H1 (cell line): Measurements from ENCODE around the gene TRAPPC11. TPM values are rescaled to one million over a fixed set of nuclear protein-coding genes. Genes with fewer than 3 reads are reported as not detected.

ENCODE experiments used
- CTCF ChIA-PET: fragments of 300-600 bp; sonication (Branson Sonifier 250); formaldehyde crosslinking; loops from one replicate; lab custom pipeline; 2021; ENCODE audit not compliant: partially characterized antibody; lab: Charles Lee
- POLR2A ChIA-PET: fragments of 300-600 bp; sonication (Branson Sonifier 250); formaldehyde crosslinking; loops from one replicate; lab custom pipeline; 2021; ENCODE audit warnings: inconsistent platforms; ENCODE audit not compliant: partially characterized antibody; lab: Charles Lee
- DNase-seq, 2 experiments: peaks; one replicate each; pipeline versions ENCODE4 v3.0.0 to v3.0.0-alpha.2; 2010 to 2022; ENCODE audit warnings: low spot score in 2 of 2, low read depth in 1 of 2, mixed read lengths in 1 of 2
- FAIRE-seq: peaks from 2 replicates; lab custom pipeline; 2011; peaks lifted over from hg19 to GRCh38; lab: Jason Lieb, UNC
- H2AFZ ChIP-seq: 2 replicates; pipeline ENCODE4 v1.8.1; 2012; ENCODE audit warnings: low read length, inconsistent platforms
- H2AK5ac ChIP-seq: 2 replicates; pipeline ENCODE4 v1.6.1; 2013; ENCODE audit warnings: low read depth, low read length
- H2BK120ac ChIP-seq: replicated peaks from 2 replicates; pipeline ENCODE3; 2013; ENCODE audit warnings: low read depth, low read length, inconsistent platforms
- H2BK12ac ChIP-seq: 2 replicates; pipeline ENCODE4 v1.6.1; 2013; ENCODE audit warnings: low read depth, low read length
- H2BK15ac ChIP-seq: 2 replicates; pipeline ENCODE4 v1.6.1; 2013; ENCODE audit warnings: low read length
- H2BK20ac ChIP-seq: 2 replicates; pipeline ENCODE4 v1.6.1; 2013; ENCODE audit warnings: low read length
- H2BK5ac ChIP-seq: 2 replicates; pipeline ENCODE4 v1.6.1; 2013; ENCODE audit warnings: low read depth, low read length
- H3K14ac ChIP-seq: 2 replicates; pipeline ENCODE4 v1.6.1; 2013; ENCODE audit warnings: inconsistent platforms; ENCODE audit not compliant: insufficient read length
- H3K18ac ChIP-seq: 2 replicates; pipeline ENCODE4 v1.6.1; 2013; ENCODE audit warnings: low read length; ENCODE audit errors: extremely low read depth
- H3K23ac ChIP-seq: 2 replicates; pipeline ENCODE4 v1.6.1; 2013; ENCODE audit warnings: inconsistent platforms; ENCODE audit not compliant: insufficient read length
- H3K23me2 ChIP-seq: 2 replicates; pipeline ENCODE4 v1.6.1; 2013; ENCODE audit warnings: low read depth, low read length
- H3K27ac ChIP-seq: 2 replicates; pipeline ENCODE4 v1.6.1; 2011; ENCODE audit warnings: low read depth, low read length, inconsistent platforms
- H3K27me3 ChIP-seq, 4 experiments: replicated peaks in 1 of 4; 1 replicate in 1 of 4; 2 replicates in 3 of 4; pipeline versions ENCODE4 v1.6.1 to v1.8.1; 2011 to 2013; ENCODE audit warnings: low read length in 3 of 4, mild to moderate bottlenecking in 3 of 4, inconsistent platforms in 2 of 4, mixed read lengths in 2 of 4, moderate library complexity in 1 of 4; ENCODE audit not compliant: control insufficient read depth in 3 of 4, insufficient read depth in 3 of 4; ENCODE audit errors: extremely low read depth in 1 of 4
- H3K36me3 ChIP-seq, 4 experiments: 2 replicates each; pipeline versions ENCODE4 v1.6.1 to v1.8.1; 2011 to 2013; ENCODE audit warnings: mild to moderate bottlenecking in 4 of 4, low read length in 3 of 4, moderate library complexity in 2 of 4, control low read depth in 1 of 4, inconsistent platforms in 1 of 4; ENCODE audit not compliant: insufficient read depth in 4 of 4, control insufficient read depth in 2 of 4
- H3K4ac ChIP-seq: replicated peaks from 2 replicates; pipeline ENCODE3; 2013; ENCODE audit warnings: low read length, low read depth, mixed read lengths, inconsistent platforms; ENCODE audit not compliant: insufficient read length
- H3K4me1 ChIP-seq, 4 experiments: replicated peaks in 1 of 4; 1 replicate in 1 of 4; 2 replicates in 3 of 4; pipeline versions ENCODE4 v1.6.1 to v1.8.1; 2011 to 2013; ENCODE audit warnings: low read length in 3 of 4, inconsistent platforms in 2 of 4, mixed read lengths in 1 of 4; ENCODE audit not compliant: insufficient read depth in 4 of 4, control insufficient read depth in 3 of 4
- H3K4me2 ChIP-seq, 2 experiments: 2 replicates each; pipeline versions ENCODE4 v1.6.1 to v1.8.1; 2011 to 2013; ENCODE audit warnings: low read depth in 2 of 2, low read length in 2 of 2, control low read depth in 1 of 2, inconsistent platforms in 1 of 2, mild to moderate bottlenecking in 1 of 2; ENCODE audit not compliant: insufficient read depth in 1 of 2
- H3K4me3 ChIP-seq, 4 experiments: fragments of 200-600, 300-600 bp in 1 of 4; sonication (generic), shearing (Covaris generic), sonication (Bioruptor Twin) in 1 of 4; 2 replicates each; pipeline versions ENCODE4 v1.5.1 to v1.8.1; 2011 to 2016; ENCODE audit warnings: low read length in 4 of 4, low read depth in 3 of 4, control low read depth in 2 of 4, inconsistent platforms in 2 of 4, mild to moderate bottlenecking in 2 of 4, mixed read lengths in 1 of 4, moderate library complexity in 1 of 4; ENCODE audit not compliant: insufficient read depth in 2 of 4; ENCODE audit errors: extremely low read depth in 1 of 4
- H3K56ac ChIP-seq: replicated peaks from 2 replicates; pipeline ENCODE3; 2013; ENCODE audit warnings: low read depth, mild to moderate bottlenecking, mixed read lengths, low read length, inconsistent platforms; ENCODE audit not compliant: insufficient read length
- H3K79me1 ChIP-seq: 2 replicates; pipeline ENCODE4 v1.6.1; 2013; ENCODE audit warnings: low read depth, low read length, control low read depth
- H3K79me2 ChIP-seq, 2 experiments: 2 replicates each; pipeline versions ENCODE4 v1.6.1 to v1.8.1; 2012 to 2013; ENCODE audit warnings: low read length in 2 of 2, mild to moderate bottlenecking in 2 of 2, inconsistent platforms in 1 of 2; ENCODE audit not compliant: insufficient read depth in 2 of 2, control insufficient read depth in 1 of 2
- H3K9ac ChIP-seq, 4 experiments: replicated peaks in 1 of 4; 1 replicate in 1 of 4; 2 replicates in 3 of 4; pipeline versions ENCODE4 v1.6.1 to v1.8.1; 2011 to 2013; ENCODE audit warnings: low read depth in 3 of 4, low read length in 3 of 4, control low read depth in 2 of 4, mild to moderate bottlenecking in 2 of 4, moderate library complexity in 2 of 4, inconsistent platforms in 1 of 4; ENCODE audit errors: extremely low read depth in 1 of 4
- H3K9me3 ChIP-seq, 2 experiments: 2 replicates each; pipeline versions ENCODE4 v1.6.1 to v1.8.1; 2012 to 2013; ENCODE audit warnings: mild to moderate bottlenecking in 2 of 2, moderate library complexity in 2 of 2, control low read depth in 1 of 2, inconsistent platforms in 1 of 2, low read depth in 1 of 2, low read length in 1 of 2, mixed read lengths in 1 of 2; ENCODE audit not compliant: insufficient read depth in 2 of 2
- H4K20me1 ChIP-seq, 2 experiments: replicated peaks in 1 of 2; 2 replicates each; pipeline versions ENCODE3 to v1.8.1; 2011 to 2013; ENCODE audit warnings: inconsistent platforms in 2 of 2, low read length in 2 of 2, mild to moderate bottlenecking in 1 of 2; ENCODE audit not compliant: insufficient read depth in 2 of 2, control insufficient read depth in 1 of 2
- H4K5ac ChIP-seq: 2 replicates; pipeline ENCODE4 v1.6.1; 2013; ENCODE audit warnings: low read length, low read depth, mixed read lengths, inconsistent platforms; ENCODE audit not compliant: insufficient read length
- H4K8ac ChIP-seq: 2 replicates; pipeline ENCODE4 v1.8.0; 2013; ENCODE audit warnings: mild to moderate bottlenecking, moderate library complexity, low read length, inconsistent platforms; ENCODE audit not compliant: insufficient read depth; ENCODE audit errors: extremely low read depth
- H4K91ac ChIP-seq: replicated peaks from 2 replicates; pipeline ENCODE3; 2013; ENCODE audit warnings: low read length, mixed read lengths, inconsistent platforms; ENCODE audit not compliant: insufficient read length
- POLR2AphosphoS5 ChIP-seq: IDR thresholded peaks from 2 replicates; pipeline ENCODE4 v1.6.1; 2011; ENCODE audit warnings: low read depth, low read length
- WGBS, 2 experiments: shearing (Covaris generic) in 1 of 2; methylation state at CpG; one replicate each; pipeline versions ENCODE4 v1.1.6 to v1.1.7; 2013 to 2015; ENCODE audit warnings: low lambda C conversion rate in 2 of 2, mixed read lengths in 2 of 2, inconsistent platforms in 1 of 2, low coverage in 1 of 2, missing lambda C conversion rate in 1 of 2; ENCODE audit not compliant: insufficient replicate concordance in 2 of 2, insufficient coverage in 1 of 2, insufficient read length in 1 of 2; ENCODE audit errors: extremely low coverage in 1 of 2, missing lambda C conversion rate in 1 of 2; 5-methylcytosine and 5-hydroxymethylcytosine counted together
- polyA plus RNA-seq, 7 experiments: library from polyadenylated mRNA; depleted of rRNA in 3 of 7; stranded (reverse) in 5 of 7; unstranded in 2 of 7; fragments of >200 nt in 5 of 7; fragments of 200-250 nt in 2 of 7; gene quantifications; 1 replicate in 5 of 7; 2 replicates in 1 of 7; 4 replicates in 1 of 7; pipeline versions ENCODE4 v1.2.1 to v1.2.3, GENCODE V29; 2011 to 2013; ENCODE audit warnings: missing spikeins in 2 of 7, mixed read lengths in 2 of 7
- total RNA-seq: library from RNA; stranded (reverse); fragmentation: NEBNext Ultra II Directional; extraction: Animal tissue kit (Norgen Biotek cat#: 25700); gene quantifications from 2 replicates; pipeline ENCODE4 v1.2.1, GENCODE V29; 2021

The TRAPPC11 gene
- total and polyA plus RNA-seq, 2 of the 8 experiments (the other 6 are each of a cell fraction or from before 2014, with no cell fraction given), result 19.2 to 25.9 TPM

- Histone ChIP-seq H3K9ac (no peak overlapping the region), H3K27ac (no peak overlapping the region), H3K23ac (no peak overlapping the region), H2BK120ac (no peak overlapping the region), H3K79me2 (no peaks in the 10 kb centered on the region), H3K36me3 (no peaks in the 10 kb centered on the region), H3K79me1 (no peaks in the 10 kb centered on the region), H2BK20ac (no peak overlapping the region), H2AFZ (no peak overlapping the region), H3K4me1 (no peaks in the 10 kb centered on the region), H3K18ac (no peak overlapping the region), H2BK5ac (no peak overlapping the region), H3K4ac (no peak overlapping the region), H3K14ac (no peak overlapping the region), H4K8ac (no peak overlapping the region), H3K9me3 (no peaks in the 10 kb centered on the region), H3K27me3 (no peaks in the 10 kb centered on the region), H3K4me3 (no peak overlapping the region), H4K5ac (no peak overlapping the region), H2AK5ac (no peak overlapping the region), H3K23me2 (no peaks in the 10 kb centered on the region), H3K56ac (no peak overlapping the region), H4K91ac (no peak overlapping the region), H3K4me2 (no peak overlapping the region), H2BK12ac (no peak overlapping the region), H2BK15ac (no peak overlapping the region), H4K20me1 (no peaks in the 10 kb centered on the region)
- DNase-seq (no peak), FAIRE-seq (no peak)
- 94% methylated on average over 8 of the region's 8 CpGs; no CpG with 5 or more reads in 1 of the 2 experiments for WGBS, 2 experiments
- POLR2A ChIA-PET, result no interaction called here
- CTCF ChIA-PET, result interaction anchor here (0.9 to 2.8 kb wide), 2 partner anchors 12 to 435 kb away, joined by 3 to 7 read pairs; no protein-coding TSS in a partner anchor
- TF ChIP-seq POLR2AphosphoS5, result no peak
Measured at GRCh38 chr4:183732296-183732695, 73.2 kb downstream of the TRAPPC11 start.
